GM19193 (cell line): ENCODE data around the gene DCAF16.

Experiments used
- POLR2A ChIP-seq: IDR thresholded peaks from 4 replicates; pipeline ENCODE4 v1.6.1; 2011; ENCODE audit not compliant: insufficient read depth, insufficient read length; ENCODE audit errors: extremely low read depth

The DCAF16 gene

DNA sequence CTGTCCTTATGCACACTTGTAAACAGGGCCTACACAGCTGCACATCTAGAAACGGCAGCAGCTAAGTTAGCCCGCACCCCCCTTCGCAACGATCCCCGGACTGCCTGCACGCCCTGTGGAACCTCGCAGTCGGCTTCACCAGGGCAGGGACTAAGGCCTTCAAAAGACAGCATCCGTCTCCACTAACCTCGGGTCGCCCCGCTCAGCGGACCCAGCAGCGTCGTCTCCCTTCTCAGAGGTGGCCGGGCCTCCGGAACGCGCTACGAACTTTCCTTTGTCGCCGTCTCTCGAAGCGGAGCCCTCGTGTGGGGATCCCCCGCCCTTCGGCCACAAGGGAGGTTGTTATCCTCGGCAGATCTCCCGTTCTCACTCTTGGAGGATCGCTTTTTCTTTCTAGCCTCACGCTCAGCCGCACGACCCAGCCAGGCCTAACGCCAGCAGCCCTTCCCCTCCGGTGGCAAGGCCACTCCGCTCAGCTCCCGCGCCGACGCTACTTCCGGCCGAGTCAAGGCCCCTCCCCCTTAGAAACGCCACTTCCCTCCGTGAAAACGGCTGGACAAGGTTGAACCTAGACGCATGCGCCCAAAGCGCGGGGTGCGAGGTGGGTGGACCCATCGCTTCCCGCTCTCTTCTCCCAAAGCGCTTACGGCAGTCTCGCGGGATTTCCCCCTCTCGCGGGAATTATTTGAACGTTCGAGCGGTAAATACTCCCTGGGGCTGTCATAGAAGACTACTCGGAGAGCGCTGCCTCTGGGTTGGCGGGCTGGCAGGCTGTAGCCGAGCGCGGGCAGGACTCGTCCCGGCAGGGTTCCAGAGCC lies at the start of gene DCAF16, which contains the start of gene NCAPG:
Gene DCAF16 (minus strand): TSS at position 498 of the 818 bp plus-strand sequence. CDS start 6,616 bp downstream, outside the sequence.
Gene NCAPG (plus strand): TSS at position 720 of the 818 bp plus-strand sequence. CDS start 99 bp downstream, outside the sequence.
- peak; percentile 94 for TF ChIP-seq POLR2A

DNA sequence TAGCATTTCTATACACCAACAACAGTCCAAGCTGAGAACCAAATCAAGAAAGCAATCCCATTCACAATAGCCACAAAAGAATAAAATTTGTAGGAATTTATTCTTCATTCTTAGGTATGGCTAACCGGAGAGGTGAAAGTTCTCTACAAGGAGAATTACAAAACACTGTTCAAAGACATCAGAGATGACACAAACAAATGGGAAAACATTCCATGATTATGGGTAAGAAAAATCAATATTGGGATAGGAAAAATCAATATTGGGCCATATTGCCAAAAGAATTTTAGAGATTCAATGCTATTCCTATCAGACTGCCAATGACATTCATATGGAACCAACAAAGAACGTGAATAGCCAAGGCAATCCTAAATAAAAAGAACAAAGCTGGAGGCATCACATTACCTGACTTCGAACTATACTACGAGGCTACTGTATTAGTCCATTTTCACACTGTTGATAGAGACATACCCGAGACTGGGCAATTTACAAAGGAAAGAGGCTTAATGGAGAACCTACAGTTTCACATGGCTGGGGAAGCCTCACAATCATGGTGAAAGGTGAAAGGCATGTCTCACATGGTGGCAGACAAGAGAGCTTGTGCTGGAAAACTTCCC lies 49.3 kb upstream of the DCAF16 start:
- TF ChIP-seq POLR2A = no peak

DNA sequence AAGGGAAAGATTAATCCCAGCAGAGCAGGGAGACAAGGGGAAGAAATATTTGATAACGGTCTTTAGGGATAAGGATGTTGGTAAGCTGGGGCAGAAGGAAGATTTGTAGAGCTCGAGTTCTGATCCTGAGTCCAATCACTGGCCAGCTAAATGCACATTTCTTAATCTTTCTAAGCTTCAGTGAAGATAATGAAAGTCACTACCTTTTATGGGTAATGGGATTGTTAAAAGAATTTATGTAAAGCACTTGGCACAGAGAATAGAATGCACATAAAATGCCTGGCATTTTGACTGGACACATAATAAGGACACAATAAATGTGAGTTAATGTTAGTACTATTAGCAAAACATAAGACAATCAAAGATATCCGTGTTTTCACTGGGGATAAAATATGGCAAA lies 43.5 kb upstream of the DCAF16 start:
- no peak for TF ChIP-seq POLR2A

DNA sequence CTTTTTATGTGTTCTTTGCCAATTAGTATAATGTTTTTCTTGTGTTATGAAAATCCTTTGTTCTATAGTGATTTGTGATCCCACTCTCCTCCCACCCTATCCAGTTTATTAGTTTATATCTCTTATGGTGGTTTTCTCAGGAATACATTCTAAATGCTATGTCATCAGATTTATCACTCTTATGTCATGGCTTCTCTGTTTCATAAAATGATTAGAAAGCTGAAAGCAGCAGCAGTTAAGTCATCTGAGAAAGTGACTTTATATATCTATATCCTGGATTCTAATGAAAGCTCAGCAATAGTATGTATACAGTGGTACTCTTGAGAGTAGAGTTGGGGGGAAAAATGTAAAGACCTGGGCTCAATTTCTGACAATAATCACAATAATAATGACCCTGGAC lies 41.4 kb upstream of the DCAF16 start:
- no peak for TF ChIP-seq POLR2A

DNA sequence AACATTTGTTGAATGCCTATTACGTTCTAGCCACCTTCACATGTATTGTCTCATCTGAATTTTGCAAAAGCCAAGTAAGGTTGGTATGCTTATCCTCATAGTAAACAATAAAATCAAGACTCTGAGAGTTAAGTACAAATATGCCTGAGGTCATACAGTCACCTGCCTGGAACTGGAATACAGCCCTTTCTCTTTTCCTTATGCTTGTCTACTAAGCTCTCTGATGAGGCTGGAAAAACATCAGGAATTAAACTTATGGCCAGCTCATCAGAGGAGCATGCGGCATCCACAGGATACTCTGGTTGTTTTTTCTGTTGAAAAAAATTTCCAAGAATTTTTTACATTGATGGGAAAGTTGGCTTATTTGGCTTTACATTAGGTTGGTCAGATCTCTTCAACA lies 35.7 kb upstream of the DCAF16 start:
- no peak for TF ChIP-seq POLR2A

DNA sequence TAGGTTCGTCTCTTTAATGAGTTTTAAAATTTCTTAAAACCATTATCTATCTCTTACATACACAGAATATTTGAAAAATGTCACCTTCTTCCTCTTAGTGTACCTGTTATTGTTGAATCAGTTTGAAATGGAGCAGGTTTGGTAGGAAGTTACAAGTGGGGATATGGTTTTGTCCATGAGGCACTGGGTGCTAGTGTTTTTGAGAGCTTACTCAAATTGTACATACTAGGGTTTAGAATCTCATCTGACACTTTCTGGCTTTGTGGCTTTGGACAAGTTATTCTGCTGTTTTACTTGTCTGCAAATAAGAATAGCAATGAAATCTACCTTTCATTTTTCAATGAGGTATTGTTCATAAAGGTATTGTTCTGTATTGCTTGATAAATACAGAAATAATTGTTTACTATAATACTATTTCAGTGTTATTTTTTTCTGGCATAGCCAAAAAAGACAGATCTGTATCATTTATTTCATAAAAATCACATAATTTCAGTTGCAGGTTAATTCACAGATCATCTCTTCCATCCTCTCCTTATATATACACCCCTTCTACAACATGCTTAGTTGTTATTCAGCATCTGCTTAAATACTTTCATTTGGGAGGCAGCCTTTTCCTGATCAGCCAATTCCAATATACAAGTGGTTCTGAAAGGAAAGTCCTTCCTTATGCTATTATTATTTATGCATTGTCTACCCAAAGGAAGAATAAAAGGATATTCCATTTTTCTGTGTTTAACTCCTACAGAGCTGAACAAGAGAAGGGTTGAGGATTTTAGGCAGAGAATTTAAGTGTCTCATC lies 13.5 kb upstream of the DCAF16 start:
- no peak for TF ChIP-seq POLR2A

DNA sequence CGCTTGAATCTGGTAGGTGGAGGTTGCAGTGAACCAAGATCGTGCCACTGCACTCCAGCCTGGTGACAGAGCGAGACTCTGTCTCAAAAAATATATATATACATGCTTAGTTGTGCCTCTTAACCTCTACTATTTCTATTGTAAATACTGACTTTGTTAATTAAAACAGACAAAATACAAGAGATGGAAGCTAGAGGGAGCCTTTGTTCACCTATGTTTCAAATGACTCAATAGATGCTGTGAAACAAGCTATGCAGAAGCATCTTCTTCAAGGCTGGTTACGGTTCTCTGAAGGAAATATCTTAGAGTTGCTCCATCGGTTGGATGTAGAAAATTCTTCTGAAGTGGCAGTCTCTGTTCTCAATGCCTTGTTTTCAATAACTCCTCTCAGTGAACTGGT lies 6.5 kb upstream of the DCAF16 start:
- no peak for TF ChIP-seq POLR2A

DNA sequence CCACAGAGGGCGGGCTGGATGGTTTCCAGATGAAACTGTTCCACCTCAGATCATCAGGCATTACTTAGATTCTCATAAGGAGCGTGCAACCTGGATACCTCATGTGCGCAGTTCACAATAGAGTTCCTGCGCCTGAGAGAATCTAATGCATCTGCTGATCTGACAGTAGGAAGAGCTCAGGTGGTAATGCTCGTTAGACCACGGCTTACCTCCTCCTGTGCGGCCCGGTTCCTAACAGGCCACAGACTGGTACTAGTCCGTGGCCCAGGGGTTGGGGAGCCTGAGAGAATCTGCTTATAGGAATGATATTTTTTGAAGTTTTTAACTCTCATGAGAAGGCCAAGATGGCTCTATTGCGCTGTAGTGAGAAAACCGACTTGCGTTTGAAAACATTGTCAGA lies 5.6 kb upstream of the DCAF16 start:
- no peak for TF ChIP-seq POLR2A

DNA sequence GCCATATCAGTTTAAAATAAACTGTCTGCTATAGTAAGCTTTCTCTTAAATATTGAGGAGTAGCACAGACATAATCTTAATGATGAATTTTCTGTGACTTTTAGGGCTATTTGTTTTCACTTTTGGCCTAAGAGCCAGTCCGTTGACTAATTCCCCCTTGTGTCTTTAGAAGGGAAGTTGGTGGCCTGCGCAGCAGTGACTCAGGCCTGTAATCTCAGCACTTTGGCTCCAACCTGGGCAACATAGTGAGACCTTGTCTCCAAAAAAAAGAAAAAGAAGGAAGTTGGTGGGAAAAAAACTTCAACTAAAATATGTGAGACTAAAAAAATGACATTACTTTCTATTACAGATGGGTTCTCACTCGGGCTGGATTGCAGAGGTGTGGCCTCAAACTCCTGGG lies 3.6 kb upstream of the DCAF16 start:
- no peak for TF ChIP-seq POLR2A

DNA sequence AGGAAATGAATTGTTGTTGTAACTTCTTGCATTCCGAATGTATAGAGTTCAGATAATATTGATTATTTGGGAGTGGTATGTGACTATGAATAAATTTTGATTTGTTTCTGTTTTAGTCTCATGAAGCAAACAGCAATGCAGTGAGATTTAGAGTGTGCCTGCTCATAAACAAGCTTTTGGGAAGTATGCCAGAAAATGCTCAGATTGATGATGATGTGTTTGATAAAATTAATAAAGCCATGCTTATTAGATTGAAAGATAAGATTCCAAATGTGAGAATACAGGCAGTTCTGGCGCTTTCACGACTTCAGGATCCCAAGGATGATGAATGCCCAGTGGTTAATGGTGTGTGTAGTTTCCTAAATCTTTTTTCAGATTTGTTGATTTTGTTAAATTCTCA lies 2.2 kb upstream of the DCAF16 start:
- no peak for TF ChIP-seq POLR2A

DNA sequence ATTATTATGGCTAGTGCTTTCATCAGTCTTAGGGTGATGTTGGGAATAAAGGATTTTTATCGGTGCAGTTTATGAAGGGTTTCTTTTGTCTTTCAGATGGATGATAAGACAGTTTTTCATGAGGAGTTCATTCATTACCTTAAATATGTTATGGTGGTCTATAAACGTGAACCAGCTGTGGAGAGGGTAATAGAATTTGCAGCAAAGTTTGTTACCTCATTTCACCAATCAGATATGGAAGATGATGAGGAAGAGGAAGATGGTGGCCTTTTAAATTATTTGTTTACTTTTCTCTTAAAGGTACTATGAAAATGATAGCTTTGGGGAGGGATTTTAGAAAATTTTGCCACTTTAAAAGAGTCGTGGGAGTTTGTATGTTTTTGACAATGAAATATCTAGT lies 1.6 kb upstream of the DCAF16 start:
- no peak for TF ChIP-seq POLR2A

DNA sequence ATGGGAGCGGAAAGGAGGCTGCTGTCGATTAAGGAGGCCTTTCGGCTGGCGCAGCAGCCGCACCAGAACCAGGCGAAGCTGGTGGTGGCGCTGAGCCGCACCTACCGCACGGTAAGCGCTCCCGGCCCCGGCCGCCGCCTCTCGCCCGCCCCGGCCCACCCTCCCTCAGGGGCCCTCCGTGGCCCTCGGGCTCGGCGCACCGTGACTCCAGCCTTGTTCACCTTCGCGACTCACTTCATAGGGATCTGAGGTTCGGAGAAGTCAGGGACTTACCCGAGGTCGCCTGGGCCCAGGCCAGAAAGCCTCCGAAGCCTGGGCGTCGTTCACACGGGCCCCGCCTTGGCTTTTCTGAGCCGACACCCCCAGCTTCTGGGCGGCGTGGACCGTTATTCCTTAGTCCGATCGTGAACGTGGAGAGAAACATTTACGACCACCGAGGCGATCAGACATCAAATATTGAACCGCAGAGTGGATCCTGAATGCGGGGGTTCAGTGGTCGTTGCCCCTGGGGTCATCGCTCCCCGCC lies 584 bp upstream of the DCAF16 start:
- TF ChIP-seq POLR2A = no peak

DNA sequence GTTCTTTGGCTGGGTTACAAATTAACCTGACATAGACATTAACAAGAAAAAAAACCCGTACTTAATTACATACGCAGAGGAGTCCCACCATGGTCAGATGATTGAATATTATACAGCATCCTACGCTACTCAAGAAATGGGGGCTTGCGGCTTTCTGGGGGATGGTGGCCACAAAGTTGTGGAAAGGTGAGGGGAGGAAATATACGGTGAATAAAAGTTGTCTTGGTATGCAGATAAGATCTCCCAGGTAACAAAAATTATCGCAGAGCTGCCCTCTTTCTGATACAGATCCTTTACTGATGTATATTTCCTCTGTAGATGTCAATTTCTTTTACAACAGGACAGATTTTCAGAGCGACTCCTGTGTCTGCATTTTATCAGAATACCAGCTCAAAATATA lies 890 bp downstream of the DCAF16 start:
- TF ChIP-seq POLR2A = no peak

DNA sequence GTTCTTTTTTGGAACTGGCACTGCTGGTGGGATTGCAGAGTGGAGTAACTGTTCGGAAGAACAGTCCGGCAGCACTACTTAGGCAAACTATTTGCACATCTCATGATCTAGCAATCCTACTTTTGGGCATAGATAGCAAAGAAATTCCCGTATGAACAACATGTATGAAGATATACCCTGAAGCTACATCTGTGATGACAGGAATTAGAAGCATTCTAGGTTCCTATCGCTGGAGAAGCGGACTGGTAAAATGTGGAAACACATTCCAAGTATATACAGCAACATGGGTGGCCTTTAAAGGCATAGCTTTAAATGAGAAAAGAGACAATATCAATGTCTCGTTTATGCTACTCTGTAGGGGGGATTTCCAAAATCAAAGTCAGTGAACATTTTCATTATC lies 3.1 kb downstream of the DCAF16 start:
- TF ChIP-seq POLR2A = no peak

DNA sequence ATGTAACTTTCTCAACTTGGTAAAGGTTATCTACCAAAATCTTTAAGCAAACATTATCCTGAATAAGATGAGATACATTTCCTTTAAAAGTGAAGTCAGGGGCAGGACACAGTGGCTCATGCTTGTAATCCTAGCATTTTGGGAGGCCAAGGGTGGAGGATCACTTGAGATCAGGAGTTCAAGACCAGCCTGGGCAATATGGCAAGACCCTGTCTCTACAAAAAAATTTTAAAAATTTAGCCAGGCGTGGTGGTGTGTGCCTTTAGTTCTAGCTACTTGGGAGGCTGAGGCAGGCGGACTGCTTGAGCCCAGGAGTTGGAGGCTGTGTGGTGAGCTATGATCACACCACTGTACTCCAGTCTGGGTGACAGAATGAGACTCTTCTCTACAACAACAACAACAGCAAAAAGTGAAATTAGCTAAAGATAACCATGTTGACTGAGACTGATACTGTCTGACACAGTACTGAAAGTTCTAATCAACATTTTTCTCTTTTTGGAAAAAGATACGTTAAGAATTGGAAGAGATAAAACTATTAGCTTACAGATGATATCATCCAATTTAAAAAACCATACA lies 4.9 kb downstream of the DCAF16 start:
- no peak for TF ChIP-seq POLR2A
